Chondrocyte (in vitro differentiated cells): ENCODE measurements around the gene PHOSPHO2. TPM values are rescaled to one million over a fixed set of nuclear protein-coding genes. Genes with fewer than 3 reads are reported as not detected.

Experiments
- DNase-seq: peaks from one replicate; pipeline ENCODE4 v3.0.0; 2021; ENCODE audit warnings: mixed read lengths, low spot score
- H3K27ac Mint-ChIP-seq: one replicate; pipeline ENCODE4 v1.8.0; 2021; ENCODE audit warnings: mild to moderate bottlenecking, moderate library complexity, mixed read lengths; ENCODE audit not compliant: unreplicated experiment
- H3K27me3 Mint-ChIP-seq: 2 replicates; pipeline ENCODE4 v1.8.0; 2021; ENCODE audit warnings: low read depth, mixed read lengths
- H3K36me3 Mint-ChIP-seq: 2 replicates; pipeline ENCODE4 v1.8.0; 2021; ENCODE audit warnings: low read depth, mixed read lengths
- H3K4me1 Mint-ChIP-seq: 2 replicates; pipeline ENCODE4 v1.8.0; 2021; ENCODE audit warnings: low read depth, mild to moderate bottlenecking, mixed read lengths
- H3K4me3 Mint-ChIP-seq: one replicate; pipeline ENCODE4 v1.8.0; 2021; ENCODE audit warnings: mild to moderate bottlenecking, moderate library complexity, mixed read lengths; ENCODE audit not compliant: unreplicated experiment
- H3K9me3 Mint-ChIP-seq: 2 replicates; pipeline ENCODE4 v1.8.0; 2021; ENCODE audit warnings: low read depth, mixed read lengths
- CTCF ChIP-seq: fragments of 200-600 bp; sonication (generic); IDR thresholded peaks from 2 replicates; pipeline ENCODE4 v1.5.0; 2021; ENCODE audit warnings: antibody characterized with exemption, mild to moderate bottlenecking, moderate library complexity
- total RNA-seq: library from RNA; stranded (reverse); gene quantifications from 3 replicates; pipeline ENCODE4 v1.2.1, GENCODE V29; 2021

PHOSPHO2 gene
- total RNA-seq, 1 donor from 2014 or later = 3.3 TPM

- Mint-ChIP-seq H3K4me3 (no peak overlapping the region), H3K4me1 (peaks cover 12% of the 10 kb centered on the region), H3K9me3 (no peaks in the 10 kb centered on the region), H3K27me3 (no peaks in the 10 kb centered on the region), H3K27ac (no peak overlapping the region), H3K36me3 (no peaks in the 10 kb centered on the region)
- no peak for TF ChIP-seq CTCF
- DNase-seq = no peak
Measured at GRCh38 chr2:169716238-169716886, 22.1 kb downstream of the PHOSPHO2 start.

GRCh38 chr2:169716938-169717690 is 22.8 kb downstream of the PHOSPHO2 start:
- Mint-ChIP-seq H3K27ac (no peak overlapping the region), H3K4me3 (no peak overlapping the region), H3K36me3 (no peaks in the 10 kb centered on the region), H3K4me1 (peaks cover 12% of the 10 kb centered on the region), H3K27me3 (no peaks in the 10 kb centered on the region), H3K9me3 (no peaks in the 10 kb centered on the region)
- no peak for DNase-seq
- TF ChIP-seq CTCF = no peak

GRCh38 chr2:169717691-169718063 is 23.4 kb downstream of the PHOSPHO2 start:
- no peak overlapping the region for H3K27ac Mint-ChIP-seq
- no peak for DNase-seq
- H3K27me3 Mint-ChIP-seq = no peaks in the 10 kb centered on the region

GRCh38 chr2:169718930-169719504 is 24.7 kb downstream of the PHOSPHO2 start:
- Mint-ChIP-seq H3K27ac (no peak overlapping the region), H3K9me3 (no peaks in the 10 kb centered on the region)
- TF ChIP-seq CTCF = no peak

More at GRCh38 chr2:169717691-169718063, 23.4 kb downstream of the PHOSPHO2 start:
- no peak for TF ChIP-seq CTCF
- Mint-ChIP-seq H3K36me3 (no peaks in the 10 kb centered on the region), H3K9me3 (no peaks in the 10 kb centered on the region), H3K4me3 (no peak overlapping the region), H3K4me1 (peaks cover 12% of the 10 kb centered on the region)

GRCh38 chr2:169721016-169721415 is 26.7 kb downstream of the PHOSPHO2 start:
- TF ChIP-seq CTCF = no peak
- H3K27me3 Mint-ChIP-seq = no peaks in the 10 kb centered on the region
- H3K4me3 Mint-ChIP-seq = no peak overlapping the region
- no peak overlapping the region for H3K27ac Mint-ChIP-seq
- no peaks in the 10 kb centered on the region for H3K9me3 Mint-ChIP-seq
- DNase-seq = no peak
- no peaks in the 10 kb centered on the region for H3K36me3 Mint-ChIP-seq
- peaks cover 2% of the 10 kb centered on the region for H3K4me1 Mint-ChIP-seq

More at GRCh38 chr2:169718930-169719504, 24.7 kb downstream of the PHOSPHO2 start:
- peaks cover 12% of the 10 kb centered on the region for H3K4me1 Mint-ChIP-seq
- H3K36me3 Mint-ChIP-seq = no peaks in the 10 kb centered on the region
- H3K27me3 Mint-ChIP-seq = no peaks in the 10 kb centered on the region
- no peak for DNase-seq
- H3K4me3 Mint-ChIP-seq = no peak overlapping the region
